Activated naive CD8-positive, alpha-beta T cell treated with anti-CD3 and anti-CD28 coated beads, Interleukin-2, amount 10 ng/mL, durations not matched to agents 7 days and 5 days (primary cell): ENCODE data around the gene NR4A1. TPM values are rescaled to one million over a fixed set of nuclear protein-coding genes. Genes with fewer than 3 reads are reported as not detected.

Experiments used
- ATAC-seq: fragments of 150-1000 bp; cut with Tn5 transposase; one replicate; pipeline ENCODE4 v1.10.0; 2021; ENCODE audit warnings: low read depth, moderate library complexity
- POLR2A ChIA-PET: fragments of 350-600 bp; sonication (Branson Sonifier 250); formaldehyde crosslinking; loops from one replicate; lab custom pipeline; 2021; ENCODE audit warnings: antibody characterized with exemption; lab: Charles Lee
- DNase-seq: peaks from one replicate; pipeline ENCODE4 v3.0.0; 2021
- H3K27ac Mint-ChIP-seq: one replicate; pipeline ENCODE4 v1.8.0; 2022; ENCODE audit warnings: mild to moderate bottlenecking, mixed read lengths
- H3K27me3 Mint-ChIP-seq: one replicate; pipeline ENCODE4 v1.8.0; 2022; ENCODE audit warnings: mild to moderate bottlenecking, moderate library complexity, mixed read lengths
- H3K36me3 Mint-ChIP-seq: one replicate; pipeline ENCODE4 v1.8.0; 2021; ENCODE audit warnings: mild to moderate bottlenecking, mixed read lengths
- H3K4me1 Mint-ChIP-seq: one replicate; pipeline ENCODE4 v1.8.0; 2021; ENCODE audit warnings: mixed read lengths
- H3K4me3 Mint-ChIP-seq: one replicate; pipeline ENCODE4 v1.8.0; 2022; ENCODE audit warnings: mild to moderate bottlenecking, moderate library complexity, mixed read lengths
- H3K9me3 Mint-ChIP-seq: one replicate; pipeline ENCODE4 v1.8.0; 2021; ENCODE audit warnings: mixed read lengths
- total RNA-seq, 2 experiments: library from RNA; stranded (reverse); gene quantifications; one replicate each; pipeline ENCODE4 v1.2.3, GENCODE V29; 2021

Gene NR4A1
- total RNA-seq, 2 experiments from 2014 or later = 8.6 to 8.8 TPM

DNA sequence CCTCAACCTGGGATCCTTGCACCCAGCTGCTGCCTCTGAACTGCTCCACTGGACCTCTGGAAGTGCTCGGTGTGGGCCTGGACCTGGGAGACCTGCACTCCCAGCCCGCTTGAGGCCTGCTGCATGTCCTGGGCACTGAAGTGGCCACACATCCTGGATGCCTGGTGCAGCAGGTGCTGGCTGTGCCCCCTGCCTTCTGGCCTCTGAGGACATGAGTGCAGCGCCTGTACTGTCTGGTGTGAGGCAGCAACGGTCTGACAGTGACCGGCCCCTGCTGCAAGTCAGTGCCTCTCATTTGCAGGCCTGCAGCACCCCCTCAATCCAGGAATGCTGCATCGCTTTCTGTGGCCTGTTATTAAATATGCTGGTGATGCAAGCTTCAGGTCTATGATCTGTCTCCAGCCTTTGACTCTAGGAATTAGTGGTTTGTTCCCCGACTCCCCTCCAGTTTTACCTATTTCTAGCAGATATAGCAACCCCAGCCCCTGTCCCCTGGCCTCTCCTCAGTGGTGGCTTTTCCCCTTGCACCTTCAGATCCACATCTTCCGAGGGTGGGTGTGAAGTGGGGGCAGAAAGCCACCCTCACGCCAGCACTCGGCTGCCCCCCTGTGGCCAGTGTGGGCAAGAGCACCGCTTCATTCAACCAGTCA lies 31.9 kb downstream of the NR4A1 start:
- ATAC-seq (peak; percentile 66), DNase-seq (peak; percentile 84)
- Mint-ChIP-seq H3K4me1 (peaks cover 8% of the 10 kb centered on the region), H3K9me3 (no peaks in the 10 kb centered on the region), H3K36me3 (no peaks in the 10 kb centered on the region), H3K27me3 (peaks cover 14% of the 10 kb centered on the region), H3K27ac (peak overlapping the region; percentile 20), H3K4me3 (no peak overlapping the region)
- POLR2A ChIA-PET = interaction anchor here (1.4 to 4.8 kb wide), 4 partner anchors 13 to 60 kb away, joined by 3 to 30 read pairs (median 4); partner anchors contain the start of gene ATG101

DNA sequence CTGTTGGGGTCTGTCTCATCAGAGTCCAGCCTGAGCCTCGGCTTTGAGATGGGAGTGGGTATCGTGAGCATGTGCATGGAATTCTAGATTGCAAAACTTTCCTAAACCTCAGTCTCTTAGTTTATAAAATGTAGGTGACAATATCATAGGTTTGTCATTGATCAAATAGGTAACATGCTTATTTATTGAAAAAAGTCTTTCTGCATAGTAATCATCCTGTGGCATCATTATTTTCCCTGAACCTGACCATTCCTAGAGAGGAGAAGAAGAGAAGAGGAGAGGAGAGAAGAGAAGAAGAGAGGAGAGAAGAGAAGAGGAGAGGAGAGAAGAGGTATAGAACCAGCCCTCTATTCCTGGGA lies 32.4 kb downstream of the NR4A1 start:
- Mint-ChIP-seq H3K36me3 (no peaks in the 10 kb centered on the region), H3K9me3 (no peaks in the 10 kb centered on the region), H3K27ac (no peak overlapping the region), H3K4me1 (peaks cover 8% of the 10 kb centered on the region), H3K4me3 (no peak overlapping the region), H3K27me3 (peaks cover 17% of the 10 kb centered on the region)
- POLR2A ChIA-PET = interaction anchor here (1.4 to 4.8 kb wide), 4 partner anchors 14 to 60 kb away, joined by 3 to 30 read pairs (median 4); partner anchors contain the start of gene ATG101
- ATAC-seq (no peak), DNase-seq (no peak)

DNA sequence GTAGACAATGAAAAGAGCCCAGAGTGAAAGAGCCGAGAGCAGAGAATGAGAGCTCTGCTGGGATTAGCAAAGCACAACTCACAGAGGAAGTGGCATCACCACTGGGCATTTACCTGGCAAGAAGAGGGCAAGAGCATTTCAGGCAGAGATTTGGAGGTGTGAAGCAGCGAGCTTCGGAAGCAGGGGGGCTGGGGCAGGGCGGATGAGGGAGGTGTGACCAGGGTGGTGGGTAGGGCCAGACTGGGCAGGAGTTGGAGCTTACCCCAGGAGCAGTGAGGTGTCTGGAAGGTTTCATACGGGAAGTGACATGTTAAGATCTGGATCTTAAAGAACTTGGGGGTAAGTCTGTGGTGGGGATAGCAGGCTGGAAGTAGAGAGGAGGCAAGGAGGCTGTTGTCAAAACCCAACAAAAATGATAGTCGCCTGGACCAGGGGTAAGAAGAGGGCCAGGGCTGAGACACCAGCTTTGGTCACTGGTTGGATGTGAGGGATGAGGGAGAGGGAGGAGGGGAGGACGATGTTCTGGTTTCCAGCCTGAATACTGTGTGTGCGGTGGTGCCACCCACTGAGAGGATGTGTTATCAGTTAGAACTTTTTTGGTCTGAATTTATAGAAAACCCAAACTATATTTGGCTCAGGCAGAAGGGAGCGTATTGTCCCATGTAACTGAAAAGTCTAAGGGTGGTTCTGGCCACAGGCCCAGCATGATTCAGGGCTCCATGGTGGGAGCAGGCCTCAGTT lies 33.4 kb downstream of the NR4A1 start:
- ATAC-seq (no peak), DNase-seq (peak; percentile 14)
- no peaks in the 10 kb centered on the region for H3K36me3 Mint-ChIP-seq
- H3K27ac Mint-ChIP-seq = no peak overlapping the region
- peaks cover 8% of the 10 kb centered on the region for H3K4me1 Mint-ChIP-seq
- H3K4me3 Mint-ChIP-seq = no peak overlapping the region
- H3K9me3 Mint-ChIP-seq = no peaks in the 10 kb centered on the region
- H3K27me3 Mint-ChIP-seq = peaks cover 26% of the 10 kb centered on the region
- POLR2A ChIA-PET = interaction anchor here (4.8 kb wide), 1 partner anchor 59 kb away, joined by 30 read pairs; no protein-coding TSS in a partner anchor

DNA sequence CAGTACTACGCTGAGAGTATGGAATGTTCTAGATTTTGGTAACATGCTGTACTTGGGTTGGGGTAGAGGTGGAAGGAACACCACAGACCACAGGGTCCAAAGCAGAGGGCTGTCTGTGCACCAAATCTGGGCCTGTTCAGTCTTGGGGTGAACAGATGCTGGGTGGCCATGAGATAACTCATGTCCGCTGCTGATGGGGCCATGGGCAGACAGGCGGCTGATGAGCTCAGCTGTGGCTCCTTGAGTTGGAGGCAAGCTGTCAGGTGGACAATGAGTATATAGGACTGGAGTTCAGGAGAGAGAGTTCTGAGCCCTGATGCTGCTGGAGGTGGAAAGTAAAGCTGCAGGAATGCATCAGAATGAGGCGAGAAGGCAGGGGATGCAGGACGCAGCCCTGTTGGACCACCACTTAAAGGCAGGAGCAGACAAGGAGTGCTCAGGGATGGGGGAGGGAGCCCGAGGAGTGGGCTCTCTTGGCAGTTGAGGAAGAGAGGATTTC lies 34.5 kb downstream of the NR4A1 start:
- Mint-ChIP-seq H3K4me1 (peaks cover 8% of the 10 kb centered on the region), H3K27ac (no peak overlapping the region), H3K27me3 (peaks cover 34% of the 10 kb centered on the region), H3K9me3 (no peaks in the 10 kb centered on the region), H3K36me3 (no peaks in the 10 kb centered on the region), H3K4me3 (no peak overlapping the region)
- POLR2A ChIA-PET = interaction anchor here (4.8 kb wide), 1 partner anchor 60 kb away, joined by 30 read pairs; no protein-coding TSS in a partner anchor
- peak; percentile 20 for DNase-seq
- no peak for ATAC-seq

DNA sequence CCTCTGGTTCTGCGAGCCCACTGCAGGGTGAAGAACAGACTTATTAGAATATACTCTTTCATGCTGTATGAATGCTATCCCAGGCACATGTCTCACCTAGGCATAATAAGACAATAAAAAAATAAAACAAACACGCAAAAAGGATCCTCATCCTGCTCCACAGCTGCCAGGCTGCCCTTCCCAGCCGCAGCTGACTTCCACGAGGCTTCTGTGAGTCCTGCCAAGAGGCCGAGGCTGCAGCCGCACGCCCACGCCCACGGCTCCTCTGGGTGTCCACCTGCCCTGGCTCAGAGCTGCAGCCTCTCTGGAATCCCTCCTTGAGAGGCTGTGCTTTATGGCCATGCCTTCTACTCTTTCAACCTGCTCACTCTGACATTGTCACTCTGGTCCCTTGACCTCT lies 35.1 kb downstream of the NR4A1 start:
- H3K4me1 Mint-ChIP-seq = peaks cover 8% of the 10 kb centered on the region
- no peaks in the 10 kb centered on the region for H3K36me3 Mint-ChIP-seq
- H3K27ac Mint-ChIP-seq = no peak overlapping the region
- peaks cover 40% of the 10 kb centered on the region for H3K27me3 Mint-ChIP-seq
- no peaks in the 10 kb centered on the region for H3K9me3 Mint-ChIP-seq
- POLR2A ChIA-PET = no interaction called here
- no peak overlapping the region for H3K4me3 Mint-ChIP-seq
- peak; percentile 10 for DNase-seq
- ATAC-seq = no peak

DNA sequence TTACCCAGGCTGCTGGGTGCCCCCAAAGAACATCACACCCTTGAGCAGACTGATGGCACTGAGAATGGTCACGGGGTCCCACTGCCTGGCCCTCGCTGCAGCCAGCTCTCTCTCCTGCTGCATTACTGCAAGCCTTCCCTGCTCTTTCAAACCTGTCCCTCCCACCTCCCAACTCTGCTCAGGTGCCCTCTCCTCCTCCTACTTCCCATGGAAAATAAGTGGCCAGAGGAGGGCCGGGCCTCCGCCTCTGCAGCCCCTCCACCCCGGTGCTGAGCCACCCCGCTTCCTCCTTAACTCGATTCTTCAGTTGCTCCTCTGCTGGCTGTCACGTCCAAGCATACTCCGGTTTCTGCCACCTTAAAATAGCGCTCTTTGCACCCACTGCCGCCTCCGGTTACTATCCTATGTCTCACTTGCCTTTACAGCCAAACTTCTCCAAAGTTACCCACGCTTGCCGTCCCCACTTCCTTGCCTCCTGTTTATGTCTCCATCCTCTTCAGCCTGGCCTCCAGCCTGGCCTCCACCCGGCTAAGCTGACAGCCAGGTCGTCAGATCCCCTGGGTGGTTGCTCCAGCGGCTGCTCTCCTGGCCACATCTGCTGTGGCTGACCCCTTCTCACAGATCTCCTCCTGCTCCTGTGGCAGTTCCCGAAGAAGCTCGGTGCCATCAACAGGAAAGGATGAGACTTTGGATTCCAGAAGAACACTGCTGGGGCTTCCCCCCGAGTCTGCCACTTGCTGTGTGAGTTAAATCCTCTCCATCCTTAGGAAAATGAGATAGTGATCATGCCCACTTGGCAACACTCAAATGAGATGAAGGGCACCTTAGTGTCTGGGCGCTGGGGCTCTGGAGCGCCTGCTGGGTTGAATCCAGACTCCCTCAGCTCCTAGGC lies 35.9 kb downstream of the NR4A1 start:
- H3K4me1 Mint-ChIP-seq = peaks cover 5% of the 10 kb centered on the region
- ATAC-seq (no peak), DNase-seq (peak; percentile 20)
- peaks cover 48% of the 10 kb centered on the region for H3K27me3 Mint-ChIP-seq
- no peak overlapping the region for H3K4me3 Mint-ChIP-seq
- no peak overlapping the region for H3K27ac Mint-ChIP-seq
- H3K9me3 Mint-ChIP-seq = no peaks in the 10 kb centered on the region
- H3K36me3 Mint-ChIP-seq = no peaks in the 10 kb centered on the region
- POLR2A ChIA-PET = interaction anchor here (2.0 kb wide), 1 partner anchor 62 kb away, joined by 5 read pairs; no protein-coding TSS in a partner anchor

DNA sequence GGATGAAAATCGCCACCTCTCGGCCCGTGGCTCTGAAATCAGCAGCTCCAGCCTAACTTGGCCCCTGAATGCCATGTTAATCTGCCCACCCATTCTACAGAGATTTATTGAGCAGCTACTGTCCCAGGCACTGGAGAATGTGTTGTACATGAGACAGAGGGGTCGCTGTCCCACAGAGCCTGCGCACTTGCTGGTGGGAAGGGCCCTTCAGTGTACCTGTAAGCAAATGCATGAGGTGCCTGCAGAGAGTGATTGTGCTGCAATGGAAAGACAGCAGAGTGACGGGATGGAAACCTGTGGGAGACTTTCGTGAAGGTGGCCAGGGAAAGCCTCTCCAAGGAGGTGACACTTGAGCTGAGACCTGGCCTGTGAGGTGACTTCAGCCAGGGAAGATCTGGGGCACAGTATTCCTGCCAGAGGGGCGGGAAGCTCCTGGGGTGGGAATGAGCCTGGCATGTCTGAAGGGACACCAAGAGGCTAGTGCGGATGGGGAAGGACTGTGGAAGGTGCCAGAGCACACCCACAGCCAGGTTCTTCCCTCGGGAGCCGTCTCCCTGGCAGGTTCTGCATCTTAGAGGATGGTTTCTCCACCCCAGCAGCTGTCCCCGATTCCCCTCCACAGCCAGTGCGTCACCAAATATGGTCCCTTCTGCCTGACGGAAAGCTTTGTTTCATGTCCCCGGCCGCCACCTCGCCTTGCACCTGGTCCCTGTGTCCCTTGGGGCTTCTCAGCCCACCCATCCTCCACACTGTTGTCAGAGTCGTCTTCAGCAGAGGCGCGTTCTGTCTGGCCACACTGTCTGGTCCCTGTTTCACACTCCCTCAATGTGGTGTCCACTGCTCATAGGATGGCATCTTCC lies 36.9 kb downstream of the NR4A1 start:
- POLR2A ChIA-PET = interaction anchor here (2.0 kb wide), 1 partner anchor 63 kb away, joined by 5 read pairs; no protein-coding TSS in a partner anchor
- ATAC-seq (no peak), DNase-seq (peak; percentile 18)
- no peaks in the 10 kb centered on the region for H3K36me3 Mint-ChIP-seq
- peaks cover 5% of the 10 kb centered on the region for H3K4me1 Mint-ChIP-seq
- H3K4me3 Mint-ChIP-seq = no peak overlapping the region
- H3K27ac Mint-ChIP-seq = no peak overlapping the region
- peaks cover 50% of the 10 kb centered on the region for H3K27me3 Mint-ChIP-seq
- H3K9me3 Mint-ChIP-seq = no peaks in the 10 kb centered on the region

DNA sequence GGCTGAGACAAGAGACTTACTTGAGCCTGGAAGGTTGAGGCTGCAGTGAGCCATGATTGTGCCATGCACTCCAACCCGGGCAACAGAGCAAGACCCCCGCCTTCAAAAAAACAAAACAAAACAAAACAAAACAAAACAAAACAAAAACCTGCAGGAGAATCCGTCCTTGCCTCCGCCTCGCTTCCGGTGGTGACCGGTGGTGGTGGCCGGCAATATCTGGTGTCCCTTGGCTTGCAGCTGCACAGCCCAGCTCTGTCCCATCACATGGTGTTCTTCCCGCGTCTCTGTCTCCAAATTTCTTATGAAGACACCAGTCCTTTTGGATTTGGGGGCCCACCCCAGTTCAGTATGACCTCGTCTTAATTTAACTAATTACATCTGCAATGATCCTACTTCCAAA lies 38.2 kb downstream of the NR4A1 start:
- H3K4me1 Mint-ChIP-seq = peaks cover 1% of the 10 kb centered on the region
- no peak overlapping the region for H3K4me3 Mint-ChIP-seq
- POLR2A ChIA-PET = no interaction called here
- no peak for DNase-seq
- no peak for ATAC-seq
- H3K9me3 Mint-ChIP-seq = no peaks in the 10 kb centered on the region
- H3K27me3 Mint-ChIP-seq = peaks cover 53% of the 10 kb centered on the region
- H3K27ac Mint-ChIP-seq = no peak overlapping the region
- H3K36me3 Mint-ChIP-seq = no peaks in the 10 kb centered on the region

DNA sequence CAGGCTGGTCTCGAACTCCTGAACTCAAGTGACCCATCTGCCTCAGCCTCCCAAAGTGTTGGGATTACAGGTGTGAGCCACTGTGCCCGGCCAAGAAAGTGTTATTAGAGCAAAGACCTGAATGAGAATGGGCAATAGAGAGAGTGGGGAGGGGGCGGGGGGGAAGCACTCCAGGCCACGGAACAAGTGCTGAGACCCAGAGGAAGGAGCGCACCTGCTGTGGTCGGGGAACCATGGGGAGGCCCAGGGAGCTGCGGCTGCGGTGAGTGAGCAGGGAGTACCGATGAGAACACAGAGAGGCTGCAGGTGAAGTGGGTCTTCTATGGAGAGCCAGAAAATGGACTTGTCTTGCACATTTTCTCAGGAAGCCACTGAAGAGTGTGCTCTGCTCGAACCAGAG lies 39.0 kb downstream of the NR4A1 start:
- POLR2A ChIA-PET = no interaction called here
- H3K4me3 Mint-ChIP-seq = no peak overlapping the region
- DNase-seq (no peak), ATAC-seq (no peak)
- H3K4me1 Mint-ChIP-seq = peaks cover 1% of the 10 kb centered on the region
- no peaks in the 10 kb centered on the region for H3K36me3 Mint-ChIP-seq
- peaks cover 53% of the 10 kb centered on the region for H3K27me3 Mint-ChIP-seq
- H3K9me3 Mint-ChIP-seq = no peaks in the 10 kb centered on the region
- no peak overlapping the region for H3K27ac Mint-ChIP-seq

DNA sequence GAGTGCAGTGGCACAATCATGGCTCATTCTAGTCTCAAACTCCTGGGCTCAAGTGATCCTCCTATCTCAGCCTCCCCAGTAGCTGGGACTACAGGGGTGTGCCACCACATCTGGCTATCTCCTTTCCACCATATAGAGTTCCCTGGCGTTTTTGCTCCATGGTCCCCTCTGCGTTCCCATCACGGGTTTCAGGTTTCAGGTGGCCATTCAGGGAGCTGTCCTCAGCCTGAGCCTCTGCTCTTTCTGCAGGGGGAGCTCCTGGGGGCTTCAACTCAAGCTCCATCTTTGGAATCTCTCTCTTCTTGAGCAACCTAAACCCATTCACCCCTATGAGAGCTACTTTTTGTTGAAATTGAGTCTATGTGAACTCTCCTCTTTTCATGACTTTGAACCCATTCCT lies 39.8 kb downstream of the NR4A1 start:
- no peak overlapping the region for H3K27ac Mint-ChIP-seq
- H3K9me3 Mint-ChIP-seq = no peaks in the 10 kb centered on the region
- H3K36me3 Mint-ChIP-seq = no peaks in the 10 kb centered on the region
- H3K27me3 Mint-ChIP-seq = peaks cover 50% of the 10 kb centered on the region
- POLR2A ChIA-PET = no interaction called here
- H3K4me3 Mint-ChIP-seq = no peak overlapping the region
- no peak for ATAC-seq
- no peak for DNase-seq
- H3K4me1 Mint-ChIP-seq = peaks cover 1% of the 10 kb centered on the region

DNA sequence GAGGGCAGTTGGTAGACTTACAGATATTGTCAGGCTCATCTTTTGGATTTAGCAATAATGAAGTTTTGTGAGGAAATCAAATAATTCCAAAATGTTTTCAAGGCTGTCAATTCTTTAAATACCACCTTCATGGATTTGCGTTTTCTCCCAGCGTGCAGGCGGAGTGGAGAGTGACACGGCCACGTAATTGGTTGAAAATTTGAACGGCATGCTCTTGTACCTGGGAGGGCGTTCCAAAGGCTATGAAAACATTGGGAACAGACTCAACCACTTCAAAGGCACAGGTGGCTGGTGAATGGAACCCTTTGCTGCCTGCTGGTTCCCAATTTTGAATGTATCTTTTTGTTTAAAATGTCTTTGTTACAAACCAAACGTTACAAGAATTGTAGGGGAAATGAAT lies 40.6 kb downstream of the NR4A1 start:
- H3K4me3 Mint-ChIP-seq = no peak overlapping the region
- H3K27me3 Mint-ChIP-seq = peaks cover 50% of the 10 kb centered on the region
- no peaks in the 10 kb centered on the region for H3K36me3 Mint-ChIP-seq
- no peaks in the 10 kb centered on the region for H3K9me3 Mint-ChIP-seq
- ATAC-seq (no peak), DNase-seq (no peak)
- POLR2A ChIA-PET = no interaction called here
- H3K27ac Mint-ChIP-seq = no peak overlapping the region
- peaks cover 1% of the 10 kb centered on the region for H3K4me1 Mint-ChIP-seq

DNA sequence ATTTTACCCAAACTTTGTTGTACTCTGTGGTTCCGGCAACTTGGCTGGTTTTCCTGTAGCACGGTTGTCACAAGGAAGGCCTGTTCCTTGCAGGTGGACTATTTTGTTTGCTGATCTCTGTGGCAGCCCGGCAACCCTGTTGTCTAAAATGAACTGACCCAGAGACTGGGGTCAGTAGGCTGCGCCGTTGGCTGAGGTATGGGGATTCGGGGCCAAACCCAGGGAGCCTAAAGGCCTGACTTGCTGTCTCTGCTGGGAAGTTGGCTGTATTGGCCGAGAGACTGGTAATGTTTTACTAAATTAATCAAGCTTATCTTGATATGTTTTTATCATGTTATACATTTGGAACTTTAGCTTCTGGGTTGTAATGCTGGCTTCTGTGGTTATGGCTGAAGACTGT lies 42.1 kb downstream of the NR4A1 start:
- Mint-ChIP-seq H3K27ac (no peak overlapping the region), H3K36me3 (no peaks in the 10 kb centered on the region), H3K27me3 (peaks cover 41% of the 10 kb centered on the region), H3K9me3 (no peaks in the 10 kb centered on the region), H3K4me1 (no peaks in the 10 kb centered on the region), H3K4me3 (no peak overlapping the region)
- ATAC-seq (no peak), DNase-seq (no peak)
- POLR2A ChIA-PET = no interaction called here
